Kasumi-1 (cell line): ENCODE data around the gene SLC5A8.
"Not testable (repeated sequence)": the region's sequence is repeated elsewhere in the genome, so short reads cannot be mapped to it uniquely, and the experiment has no call there.

Experiments used
- DNase-seq, 2 experiments: peaks; one replicate each; lab custom pipeline; 2025; lab: John Stamatoyannopoulos, UW

SLC5A8 gene

GRCh38 chr12:101168001-101168400 is 42.0 kb downstream of the SLC5A8 start:
- DNase-seq: no peak

DNA sequence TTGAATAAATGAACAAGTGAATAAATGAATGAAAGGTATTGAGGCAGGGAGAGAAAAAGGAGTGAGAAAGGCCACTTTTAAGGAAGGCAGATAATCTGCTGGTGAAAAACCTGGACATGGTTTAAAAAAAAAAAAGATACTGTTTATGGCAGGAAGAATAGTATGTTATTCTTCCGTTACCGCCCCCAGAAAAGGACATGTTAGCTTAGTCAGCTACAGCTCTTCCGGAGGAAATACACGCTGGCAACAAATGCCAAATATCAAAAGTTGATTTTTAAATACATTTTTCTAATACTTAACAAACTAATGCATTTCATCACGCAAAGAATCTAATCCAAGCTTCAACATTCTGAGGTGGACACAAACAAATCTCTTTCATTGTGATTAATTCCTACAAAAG is 43.2 kb downstream of the SLC5A8 start:
- no peak for DNase-seq

DNA sequence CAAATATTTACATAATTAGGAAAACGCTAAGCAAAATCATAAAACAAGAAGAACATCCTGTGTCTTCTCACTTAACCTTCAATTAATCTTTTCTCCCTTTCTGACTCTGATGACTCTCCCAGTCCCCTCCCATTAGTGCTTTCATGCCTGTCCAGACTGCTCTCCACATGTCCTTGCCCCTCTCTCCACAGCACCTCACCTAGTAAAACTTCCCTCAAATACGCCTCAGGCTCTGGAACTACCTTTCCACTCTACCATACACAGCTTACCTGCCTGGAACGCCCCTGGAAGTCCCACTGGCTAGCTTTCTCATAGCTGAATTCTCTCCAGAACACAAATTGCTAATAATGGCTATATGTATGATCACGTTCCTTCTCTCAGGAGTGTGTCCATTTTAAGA is 44.7 kb downstream of the SLC5A8 start:
- DNase-seq: no peak

GRCh38 chr12:101145777-101146431 is 64.1 kb downstream of the SLC5A8 start:
- not testable (repeated sequence) for DNase-seq

DNA sequence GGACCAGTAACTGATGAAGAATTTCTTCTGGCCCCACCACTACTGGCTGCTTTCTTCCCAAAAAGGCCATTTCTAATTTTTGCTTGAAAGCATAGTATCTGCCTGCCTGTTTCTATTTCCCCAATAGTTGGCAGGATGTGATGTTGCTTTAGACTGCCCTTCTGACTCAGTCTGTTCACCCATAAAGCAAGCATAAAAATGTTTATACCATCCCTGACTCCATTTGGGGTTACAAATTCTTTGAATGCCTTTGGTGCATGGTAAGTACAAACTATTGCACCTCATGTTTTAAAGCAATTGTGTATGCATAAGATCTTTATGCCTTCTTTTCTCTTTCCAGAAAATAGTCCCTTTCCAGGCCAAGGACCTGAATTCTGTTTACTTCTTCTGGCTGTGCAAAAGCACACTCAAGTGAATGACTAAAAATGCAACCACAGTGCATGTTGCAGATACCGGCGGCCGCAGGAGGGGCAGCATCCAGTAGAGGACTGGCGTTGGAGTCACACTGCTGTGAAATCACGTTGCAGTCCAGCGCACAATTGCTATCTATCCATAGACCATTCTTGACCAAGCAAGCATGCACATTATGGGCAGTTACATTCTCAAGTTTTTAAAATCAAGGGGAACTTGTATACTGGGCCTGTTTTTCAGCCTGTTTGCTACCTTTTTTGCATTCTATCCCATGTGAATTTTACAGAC is 82.4 kb downstream of the SLC5A8 start:
- no peak for DNase-seq

DNA sequence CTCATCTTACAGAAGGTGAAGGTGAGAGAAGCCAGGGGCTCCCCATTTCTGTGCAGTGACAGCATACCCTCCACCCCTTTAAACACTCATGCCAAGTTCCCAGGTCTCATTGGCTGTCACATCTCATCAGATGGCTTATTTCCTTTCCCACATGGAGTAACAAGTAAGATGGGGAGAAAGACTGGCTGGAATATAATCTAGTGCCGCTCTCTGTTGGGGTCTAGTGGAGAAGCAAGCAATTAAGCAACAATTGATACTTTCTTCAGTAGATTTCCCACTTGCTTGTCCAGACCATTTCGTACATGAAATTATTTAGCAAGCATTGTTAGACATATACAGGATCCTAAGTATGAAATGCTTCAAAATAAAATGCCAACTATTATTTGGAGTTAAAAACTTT is 92.2 kb downstream of the SLC5A8 start:
- DNase-seq: no peak

DNA sequence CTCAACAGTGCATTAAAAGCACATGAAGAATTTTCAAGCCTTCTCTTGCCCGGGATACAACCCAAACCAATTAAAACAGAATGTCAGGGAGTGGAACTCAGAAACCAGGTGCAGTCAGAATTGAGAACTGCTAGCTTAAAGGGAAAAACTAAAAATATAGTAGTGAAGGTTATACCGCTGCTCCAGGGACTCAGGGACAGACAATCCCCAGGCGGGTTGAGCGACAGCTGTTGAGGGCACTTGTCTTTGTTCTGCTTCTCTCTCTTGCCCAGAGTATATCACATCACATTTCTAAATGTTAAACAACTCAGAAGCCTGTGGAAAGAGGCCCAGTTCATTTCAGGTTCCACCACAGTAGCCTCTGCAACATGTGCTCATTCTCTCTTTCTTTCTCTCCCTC is 93.1 kb downstream of the SLC5A8 start:
- DNase-seq: no peak

DNA sequence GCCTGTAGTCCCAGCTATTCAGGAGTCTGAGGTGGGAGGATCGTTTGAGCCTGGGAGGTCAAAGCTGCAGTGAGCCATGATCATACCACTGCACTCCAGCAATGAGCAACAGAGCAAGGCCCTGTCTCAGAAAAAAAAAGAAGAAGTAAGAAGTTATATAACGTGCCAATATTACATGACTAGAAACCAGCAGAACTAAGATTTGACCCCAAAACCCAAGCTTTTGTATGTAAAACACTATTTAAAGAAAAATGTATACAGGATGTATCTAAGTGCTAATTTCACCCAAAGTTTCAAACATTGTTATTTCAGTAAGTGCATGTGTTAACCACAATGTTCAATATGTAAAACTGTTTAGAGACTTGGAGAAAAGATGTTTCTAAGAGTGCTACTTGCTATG is 94.7 kb downstream of the SLC5A8 start:
- no peak for DNase-seq

- no peak for DNase-seq
These were observed 98.6 kb downstream of the SLC5A8 start for GRCh38 chr12:101111441-101111840.

GRCh38 chr12:101110866-101111265 is 99.2 kb downstream of the SLC5A8 start:
- no peak for DNase-seq

DNA sequence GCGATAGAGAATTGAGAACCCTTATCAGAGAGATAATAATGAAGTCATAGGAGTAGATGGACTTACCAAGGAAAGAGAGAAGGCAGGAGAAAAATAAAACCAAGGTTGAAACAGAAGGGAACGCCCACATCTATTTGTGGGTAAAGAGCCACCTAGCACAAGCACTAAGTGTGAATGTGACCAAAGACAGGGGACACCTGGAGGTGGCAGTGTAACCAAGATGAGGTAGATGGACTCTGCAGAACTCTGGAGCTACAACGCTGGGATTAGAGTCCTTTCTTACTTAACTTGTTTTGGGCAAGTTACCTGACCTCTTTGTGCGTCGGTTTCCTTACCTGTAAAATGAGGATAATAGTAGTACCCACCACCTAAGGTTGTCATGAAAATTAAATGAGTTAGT is 101.9 kb downstream of the SLC5A8 start:
- no peak for DNase-seq

DNA sequence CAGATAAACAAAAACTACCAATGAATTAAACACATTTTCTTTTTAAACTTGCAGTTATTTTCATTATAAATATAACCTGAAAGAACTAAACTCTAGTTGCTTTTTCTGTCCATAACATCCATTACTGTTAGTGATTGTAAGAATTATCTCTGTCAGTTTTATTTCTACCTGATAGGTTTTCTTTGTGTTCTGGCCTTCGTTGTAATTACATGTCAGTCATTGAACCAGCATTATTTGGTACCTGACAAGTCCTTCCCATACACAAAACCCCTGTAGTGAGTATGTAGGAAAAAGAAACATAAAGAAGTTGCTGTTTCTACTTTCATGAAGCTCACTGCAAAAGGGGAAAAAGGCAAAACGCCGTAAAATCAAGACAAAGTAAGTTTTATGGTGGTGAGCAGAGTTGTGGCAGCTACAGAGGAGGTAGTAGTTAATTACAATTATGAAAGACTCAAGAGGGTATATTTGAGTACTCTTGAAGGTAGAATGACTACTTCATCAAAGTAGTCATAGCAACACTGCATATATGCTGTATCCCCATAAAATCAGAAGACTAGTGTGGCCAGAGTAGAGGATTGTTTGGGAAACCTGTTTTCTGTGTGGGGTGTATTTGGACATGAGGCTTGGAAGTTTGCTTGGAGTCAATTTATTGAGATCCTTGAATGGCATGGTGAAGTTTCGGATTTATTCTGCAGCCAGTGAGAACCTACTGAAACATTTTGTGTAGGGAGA is 102.8 kb downstream of the SLC5A8 start:
- DNase-seq: no peak
